PC-9 (cell line): Measurements from ENCODE around the gene SDF2L1.

Source experiments
- EZH2 ChIP-seq: fragments of 200-600 bp; sonication (generic); IDR thresholded peaks from 2 replicates; pipeline ENCODE4 v1.8.0; 2017; ENCODE audit warnings: antibody characterized with exemption, low read depth
- TF ChIP-seq, protein P1 (sequence below): fragments of 200-600 bp; sonication (generic); conservative IDR thresholded peaks from 2 replicates; pipeline ENCODE4 v1.6.1; 2017; ENCODE audit warnings: mixed run types, antibody characterized with exemption, mild to moderate bottlenecking, moderate library complexity

DNA sequence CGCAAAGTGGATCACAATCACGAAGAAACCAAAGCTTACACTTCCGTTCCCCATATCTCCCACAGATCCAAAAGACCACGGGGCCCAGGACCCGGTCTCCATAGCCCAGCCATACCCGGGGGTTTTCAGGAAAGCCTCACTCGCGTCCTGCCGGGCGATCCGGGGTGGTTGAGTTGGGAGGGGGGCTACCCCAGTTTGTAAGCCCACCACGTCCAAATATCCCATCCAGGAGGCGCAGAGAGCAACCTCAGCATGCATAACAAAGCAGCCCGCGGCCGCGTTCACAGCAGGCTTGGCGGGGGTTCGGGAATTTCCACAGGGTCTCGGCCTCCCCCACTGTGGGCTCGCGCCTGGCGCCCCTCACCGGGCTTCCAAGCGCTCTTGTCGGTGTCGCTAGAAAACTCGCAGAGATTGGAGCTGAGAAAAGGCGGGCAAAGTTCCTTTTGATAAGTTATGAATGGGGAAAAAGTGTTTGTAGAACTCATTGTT is 9.5 kb downstream of the SDF2L1 start:
- TF ChIP-seq, protein P1, sequence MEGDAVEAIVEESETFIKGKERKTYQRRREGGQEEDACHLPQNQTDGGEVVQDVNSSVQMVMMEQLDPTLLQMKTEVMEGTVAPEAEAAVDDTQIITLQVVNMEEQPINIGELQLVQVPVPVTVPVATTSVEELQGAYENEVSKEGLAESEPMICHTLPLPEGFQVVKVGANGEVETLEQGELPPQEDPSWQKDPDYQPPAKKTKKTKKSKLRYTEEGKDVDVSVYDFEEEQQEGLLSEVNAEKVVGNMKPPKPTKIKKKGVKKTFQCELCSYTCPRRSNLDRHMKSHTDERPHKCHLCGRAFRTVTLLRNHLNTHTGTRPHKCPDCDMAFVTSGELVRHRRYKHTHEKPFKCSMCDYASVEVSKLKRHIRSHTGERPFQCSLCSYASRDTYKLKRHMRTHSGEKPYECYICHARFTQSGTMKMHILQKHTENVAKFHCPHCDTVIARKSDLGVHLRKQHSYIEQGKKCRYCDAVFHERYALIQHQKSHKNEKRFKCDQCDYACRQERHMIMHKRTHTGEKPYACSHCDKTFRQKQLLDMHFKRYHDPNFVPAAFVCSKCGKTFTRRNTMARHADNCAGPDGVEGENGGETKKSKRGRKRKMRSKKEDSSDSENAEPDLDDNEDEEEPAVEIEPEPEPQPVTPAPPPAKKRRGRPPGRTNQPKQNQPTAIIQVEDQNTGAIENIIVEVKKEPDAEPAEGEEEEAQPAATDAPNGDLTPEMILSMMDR, result no peak
- TF ChIP-seq EZH2, result no peak
